CD4-positive, alpha-beta T cell (primary cell): ENCODE results near the gene XCR1. TPM values are rescaled to one million over a fixed set of nuclear protein-coding genes. Genes with fewer than 3 reads are reported as not detected.

Experiments used
- ATAC-seq: fragments of 200-7000 bp; cut with Tn5 transposase; one replicate; pipeline ENCODE4 v1.10.0; 2022; ENCODE audit warnings: mild to moderate bottlenecking; ENCODE audit not compliant: poor library complexity
- CTCF ChIA-PET: fragments of 350-600 bp; sonication (Branson Sonifier 250); formaldehyde crosslinking; loops from one replicate; lab custom pipeline; 2021; ENCODE audit warnings: antibody characterized with exemption, inconsistent platforms; lab: Charles Lee
- POLR2A ChIA-PET: fragments of 350-600 bp; sonication (Branson Sonifier 250); formaldehyde crosslinking; loops from one replicate; lab custom pipeline; 2021; ENCODE audit warnings: antibody characterized with exemption, inconsistent platforms; lab: Charles Lee
- DNase-seq, 14 experiments: peaks; one replicate each; pipeline ENCODE4 v3.0.0-alpha.2; 2013 to 2020; ENCODE audit warnings: mixed read lengths in 2 of 14
- H3K27ac ChIP-seq, 2 donors: one replicate each; pipeline versions ENCODE4 v1.5.1 to v1.7.0; 2013; ENCODE audit warnings: low read length in 2 of 2, low read depth in 1 of 2, mild to moderate bottlenecking in 1 of 2
- H3K27me3 ChIP-seq, 2 experiments: 1 replicate in 1 of 2; 2 replicates in 1 of 2; pipeline versions ENCODE4 v1.6.1 to v1.7.0; 2013; ENCODE audit warnings: low read length in 2 of 2, control low read depth in 1 of 2, mild to moderate bottlenecking in 1 of 2, moderate library complexity in 1 of 2; ENCODE audit not compliant: insufficient read depth in 2 of 2, control insufficient read depth in 1 of 2
- H3K36me3 ChIP-seq: one replicate; pipeline ENCODE4 v1.6.1; 2013; ENCODE audit warnings: low read length, control low read depth; ENCODE audit not compliant: insufficient read depth
- H3K4me1 ChIP-seq: one replicate; pipeline ENCODE4 v1.6.1; 2013; ENCODE audit warnings: low read length, control low read depth; ENCODE audit not compliant: insufficient read depth
- H3K4me3 ChIP-seq: one replicate; pipeline ENCODE4 v1.5.1; 2013; ENCODE audit warnings: mild to moderate bottlenecking, low read length, moderate library complexity
- H3K9me3 ChIP-seq, 2 experiments: 1 replicate in 1 of 2; 2 replicates in 1 of 2; pipeline versions ENCODE4 v1.6.1 to v1.7.0; 2013; ENCODE audit warnings: low read length in 2 of 2, mild to moderate bottlenecking in 2 of 2, control low read depth in 1 of 2, moderate library complexity in 1 of 2; ENCODE audit not compliant: control insufficient read depth in 1 of 2, insufficient read depth in 1 of 2
- H3K27ac Mint-ChIP-seq: one replicate; pipeline ENCODE4 v1.8.0; 2020; ENCODE audit warnings: mixed read lengths
- H3K27me3 Mint-ChIP-seq: one replicate; pipeline ENCODE4 v1.8.0; 2021; ENCODE audit warnings: mixed read lengths
- H3K36me3 Mint-ChIP-seq: one replicate; pipeline ENCODE4 v1.8.0; 2021; ENCODE audit warnings: low read depth, mixed read lengths
- H3K4me1 Mint-ChIP-seq: one replicate; pipeline ENCODE4 v1.8.0; 2021; ENCODE audit warnings: low read depth, mixed read lengths
- H3K4me3 Mint-ChIP-seq: one replicate; pipeline ENCODE4 v1.8.0; 2020; ENCODE audit warnings: mild to moderate bottlenecking, mixed read lengths
- H3K9me3 Mint-ChIP-seq: one replicate; pipeline ENCODE4 v1.8.0; 2020; ENCODE audit warnings: mixed read lengths
- intact Hi-C, 2 experiments: fragments of 100-400 bp; cut with DNase I in 1 of 2; cut with micrococcal nuclease in 1 of 2; formaldehyde crosslinking; loops; one replicate each; pipeline versions ENCODE4 v1.15.1 to v1.9.0; 2023 to 2025; cut with DNase I, micrococcal nuclease
- total RNA-seq, 174 experiments: library from RNA in 2 of 174; stranded (reverse) in 2 of 174; gene quantifications; one replicate each; pipeline ENCODE4 v1.2.3 and lab custom pipeline; 2021 to 2026
- TF ChIP-seq, protein P1 (sequence below): fragments of 200-600 bp; IDR thresholded peaks from one replicate; pipeline ENCODE4 v1.8.0; 2022; ENCODE audit warnings: antibody characterized with exemption, mild to moderate bottlenecking

The XCR1 gene
- total RNA-seq, 2 experiments from 2014 or later: 0.14 to 0.20 TPM

DNA sequence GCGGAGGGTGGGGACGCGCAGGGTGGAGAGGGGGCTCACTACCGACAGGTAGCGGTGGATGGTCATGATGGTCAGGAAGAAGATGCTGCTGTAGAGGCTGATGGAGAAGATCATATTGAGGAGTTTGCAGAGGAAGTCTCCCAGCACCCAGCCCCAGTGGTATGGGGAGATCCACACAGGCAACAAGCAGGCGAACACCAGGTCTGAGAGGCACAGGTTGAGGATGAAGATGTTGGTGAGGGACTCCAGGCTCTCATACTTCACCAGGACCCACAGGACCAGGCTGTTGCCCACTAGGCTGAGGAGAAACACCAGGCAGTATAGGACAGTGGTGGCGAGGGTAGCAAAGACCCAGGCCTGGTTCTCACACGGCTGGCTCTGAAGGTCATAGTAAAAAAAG is 5.8 kb downstream of the XCR1 start:
- Mint-ChIP-seq H3K4me3 (no peak overlapping the region), H3K27ac (no peak overlapping the region), H3K9me3 (no peaks in the 10 kb centered on the region), H3K27me3 (peaks cover 6% of the 10 kb centered on the region), H3K4me1 (no peaks in the 10 kb centered on the region), H3K36me3 (no peaks in the 10 kb centered on the region)
- no peak overlapping the region for H3K4me3 ChIP-seq
- ATAC-seq (no peak), DNase-seq (no peak)
- intact Hi-C loops: no loop called here
- ChIA-PET CTCF (no interaction called here), POLR2A (no interaction called here)
- no peaks in the 10 kb centered on the region for H3K9me3 ChIP-seq
- no peaks in the 10 kb centered on the region for H3K4me1 ChIP-seq
- TF ChIP-seq, protein P1, sequence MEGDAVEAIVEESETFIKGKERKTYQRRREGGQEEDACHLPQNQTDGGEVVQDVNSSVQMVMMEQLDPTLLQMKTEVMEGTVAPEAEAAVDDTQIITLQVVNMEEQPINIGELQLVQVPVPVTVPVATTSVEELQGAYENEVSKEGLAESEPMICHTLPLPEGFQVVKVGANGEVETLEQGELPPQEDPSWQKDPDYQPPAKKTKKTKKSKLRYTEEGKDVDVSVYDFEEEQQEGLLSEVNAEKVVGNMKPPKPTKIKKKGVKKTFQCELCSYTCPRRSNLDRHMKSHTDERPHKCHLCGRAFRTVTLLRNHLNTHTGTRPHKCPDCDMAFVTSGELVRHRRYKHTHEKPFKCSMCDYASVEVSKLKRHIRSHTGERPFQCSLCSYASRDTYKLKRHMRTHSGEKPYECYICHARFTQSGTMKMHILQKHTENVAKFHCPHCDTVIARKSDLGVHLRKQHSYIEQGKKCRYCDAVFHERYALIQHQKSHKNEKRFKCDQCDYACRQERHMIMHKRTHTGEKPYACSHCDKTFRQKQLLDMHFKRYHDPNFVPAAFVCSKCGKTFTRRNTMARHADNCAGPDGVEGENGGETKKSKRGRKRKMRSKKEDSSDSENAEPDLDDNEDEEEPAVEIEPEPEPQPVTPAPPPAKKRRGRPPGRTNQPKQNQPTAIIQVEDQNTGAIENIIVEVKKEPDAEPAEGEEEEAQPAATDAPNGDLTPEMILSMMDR: no peak
- no peaks in the 10 kb centered on the region for H3K36me3 ChIP-seq
- no peaks in the 10 kb centered on the region for H3K27me3 ChIP-seq
- no peak overlapping the region for H3K27ac ChIP-seq

DNA sequence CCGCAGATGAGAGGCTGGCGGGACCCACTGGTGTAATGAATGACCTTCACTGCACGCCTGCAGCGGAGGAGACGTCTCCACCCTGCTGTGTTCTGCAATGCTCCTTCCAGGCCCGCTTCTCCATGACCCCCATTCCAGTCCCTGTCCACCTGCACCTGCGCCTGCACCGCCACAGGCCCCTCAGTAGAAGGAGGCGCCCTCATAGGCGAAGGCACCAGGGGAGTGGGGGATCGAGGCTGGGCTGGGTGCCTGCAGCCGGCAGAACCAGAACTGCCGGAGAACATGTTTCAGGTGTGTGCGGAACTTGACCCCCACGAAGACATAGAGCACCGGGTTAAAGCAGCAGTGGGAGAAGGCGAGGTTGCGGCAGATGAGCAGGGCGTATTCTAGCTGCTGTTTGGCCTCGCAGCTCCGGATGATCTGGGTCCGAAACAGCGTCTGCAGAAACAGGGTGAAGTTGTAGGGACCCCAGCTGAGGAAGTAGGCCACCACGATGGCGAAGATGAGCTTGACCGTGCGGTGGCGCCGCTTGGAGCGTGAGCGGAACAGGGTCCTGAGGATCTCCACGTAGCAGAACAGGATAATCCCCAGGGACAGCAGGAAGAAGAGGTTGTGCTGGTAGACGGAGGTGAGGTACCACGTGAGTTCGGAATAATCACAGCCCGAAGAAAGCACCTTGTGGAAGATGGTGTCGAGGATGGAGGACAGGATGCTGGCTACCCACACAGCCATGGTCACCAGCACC is 6.3 kb downstream of the XCR1 start:
- ChIA-PET POLR2A (no interaction called here), CTCF (no interaction called here)
- Mint-ChIP-seq H3K27me3 (peaks cover 6% of the 10 kb centered on the region), H3K9me3 (no peaks in the 10 kb centered on the region), H3K36me3 (no peaks in the 10 kb centered on the region), H3K4me1 (no peaks in the 10 kb centered on the region), H3K27ac (no peak overlapping the region), H3K4me3 (no peak overlapping the region)
- TF ChIP-seq, protein P1: no peak
- H3K9me3 ChIP-seq: no peaks in the 10 kb centered on the region
- no peaks in the 10 kb centered on the region for H3K4me1 ChIP-seq
- H3K4me3 ChIP-seq: no peak overlapping the region
- DNase-seq (no peak), ATAC-seq (no peak)
- H3K36me3 ChIP-seq: no peaks in the 10 kb centered on the region
- H3K27ac ChIP-seq: no peak overlapping the region
- intact Hi-C loops: no loop called here
- no peaks in the 10 kb centered on the region for H3K27me3 ChIP-seq

DNA sequence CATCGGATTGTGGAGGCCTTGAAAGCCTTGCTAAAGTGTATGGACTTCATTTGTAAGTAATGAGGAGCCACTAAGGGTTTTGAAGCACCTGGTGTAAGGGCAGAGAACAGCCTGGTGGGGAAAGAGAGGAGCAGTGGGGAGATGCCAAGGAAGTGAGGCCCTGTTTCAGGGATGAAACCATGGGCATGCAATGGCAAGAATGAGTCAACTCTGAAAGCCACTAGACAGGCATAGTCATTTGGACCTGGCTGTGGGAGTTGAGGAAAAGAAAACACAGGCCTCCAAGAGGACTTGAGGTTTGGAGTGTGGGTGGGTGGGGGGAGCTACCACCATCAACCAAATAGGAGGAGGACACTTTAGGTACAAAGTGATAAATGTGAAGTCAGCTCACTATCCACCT is 7.6 kb downstream of the XCR1 start:
- Histone ChIP-seq H3K36me3 (no peaks in the 10 kb centered on the region), H3K4me1 (no peaks in the 10 kb centered on the region), H3K9me3 (no peaks in the 10 kb centered on the region), H3K27ac (no peak overlapping the region), H3K4me3 (no peak overlapping the region), H3K27me3 (no peaks in the 10 kb centered on the region)
- CTCF ChIA-PET: no interaction called here
- intact Hi-C loops: no loop called here
- Mint-ChIP-seq H3K9me3 (no peaks in the 10 kb centered on the region), H3K27me3 (peaks cover 6% of the 10 kb centered on the region), H3K36me3 (no peaks in the 10 kb centered on the region), H3K27ac (no peak overlapping the region), H3K4me1 (peaks cover 8% of the 10 kb centered on the region), H3K4me3 (no peak overlapping the region)
- POLR2A ChIA-PET: no interaction called here
- DNase-seq (no peak), ATAC-seq (no peak)
- TF ChIP-seq, protein P1: no peak
